Aorta (tissue), 5 donors: ENCODE measurements around the gene KCNMA1. TPM values are rescaled to one million over a fixed set of nuclear protein-coding genes. Genes with fewer than 3 reads are reported as not detected.

Experiments used
- ATAC-seq: fragments of 200-7000 bp; cut with Tn5 transposase; one replicate; pipeline ENCODE4 v1.9.1; 2022; ENCODE audit warnings: moderate library complexity; ENCODE audit not compliant: low FRiP score
- DNase-seq, 2 donors: peaks; one replicate each; pipeline ENCODE4 v3.0.0-alpha.2; 2020
- H3K27ac ChIP-seq, 2 donors: one replicate each; pipeline ENCODE4 v1.5.1; 2013; ENCODE audit warnings: low read length in 2 of 2, mild to moderate bottlenecking in 2 of 2, moderate library complexity in 2 of 2, control low read depth in 1 of 2, inconsistent platforms in 1 of 2, low read depth in 1 of 2
- H3K27me3 ChIP-seq, 2 donors: one replicate each; pipeline ENCODE4 v1.6.1; 2013; ENCODE audit warnings: control low read depth in 1 of 2, low read length in 1 of 2, mild to moderate bottlenecking in 1 of 2, moderate library complexity in 1 of 2; ENCODE audit not compliant: insufficient read depth in 2 of 2, control insufficient read depth in 1 of 2
- H3K36me3 ChIP-seq, 2 donors: one replicate each; pipeline ENCODE4 v1.6.1; 2013; ENCODE audit warnings: control low read depth in 1 of 2, low read length in 1 of 2, mild to moderate bottlenecking in 1 of 2; ENCODE audit not compliant: insufficient read depth in 2 of 2, control insufficient read depth in 1 of 2
- H3K4me1 ChIP-seq, 2 donors: one replicate each; pipeline ENCODE4 v1.6.1; 2013; ENCODE audit warnings: low read length in 2 of 2, control low read depth in 1 of 2, mild to moderate bottlenecking in 1 of 2, moderate library complexity in 1 of 2; ENCODE audit not compliant: insufficient read depth in 2 of 2, control insufficient read depth in 1 of 2
- H3K4me3 ChIP-seq, 2 donors: one replicate each; pipeline ENCODE4 v1.5.1; 2013; ENCODE audit warnings: low read length in 2 of 2, control low read depth in 1 of 2, mild to moderate bottlenecking in 1 of 2
- H3K9me3 ChIP-seq: one replicate; pipeline ENCODE4 v1.6.1; 2013; ENCODE audit warnings: mild to moderate bottlenecking, low read length; ENCODE audit not compliant: control insufficient read depth
- WGBS, 2 donors: extraction: QIAGEN DNeasy Blood & Tissue Kit; methylation state at CpG; one replicate each; pipeline ENCODE4 v1.1.7; 2013; 5-methylcytosine and 5-hydroxymethylcytosine counted together
- intact Hi-C, 2 donors: fragments of 100-400 bp; cut with DNase I; formaldehyde crosslinking; loops; one replicate each; pipeline versions ENCODE4 v1.14.2 to v1.15.0; 2022
- polyA plus RNA-seq, 2 donors: library from polyadenylated mRNA; stranded (reverse); fragments of 200-250 nt; gene quantifications; one replicate each; pipeline ENCODE4 v1.2.3, GENCODE V29; 2013
- total RNA-seq, 2 donors: library from RNA; stranded (reverse); fragmentation: NEBNext Ultra II Directional; extraction: Animal tissue kit (Norgen Biotek cat#: 25700); gene quantifications; one replicate each; pipeline ENCODE4 v1.2.1, GENCODE V29; 2021
- donor health status: healthy with polysubstance abuse.
- donor health status: Bipolar disorder and iron deficiency.
- donor health status: DM: no; HTN: no; CAD: no.
- donor health status: DM: no; HTN: no; CAD: no.
- donor health status: DM: yes; HTN: yes; CAD: no.

The KCNMA1 gene
- total and polyA plus RNA-seq, 4 donors: 36.8 to 163 (median 125) TPM

GRCh38 chr10:77383861-77384553 lies 253.6 kb downstream of the KCNMA1 start:
- Histone ChIP-seq H3K27me3 (no peaks in the 10 kb centered on the region), H3K27ac (no peak overlapping the region), H3K4me1 (peaks cover 0 to 20% of the 10 kb centered on the region in 2 donors), H3K36me3 (no peaks in the 10 kb centered on the region), H3K9me3 (no peaks in the 10 kb centered on the region), H3K4me3 (no peak overlapping the region)
- DNase-seq (no peak), ATAC-seq (no peak)
- WGBS, 2 donors: 50 to 57% methylated on average over 14 of the region's 14 CpGs
- intact Hi-C loops: no loop called here

- intact Hi-C loops: no loop called here
- Histone ChIP-seq H3K27me3 (no peaks in the 10 kb centered on the region), H3K9me3 (no peaks in the 10 kb centered on the region), H3K4me3 (no peak overlapping the region), H3K27ac (no peak overlapping the region), H3K4me1 (peaks cover 1 to 10% of the 10 kb centered on the region in 2 donors), H3K36me3 (no peaks in the 10 kb centered on the region)
- ATAC-seq (no peak), DNase-seq (no peak)
- 88 to 90% methylated on average over 4 of the region's 4 CpGs for WGBS, 2 donors
Measured at GRCh38 chr10:77381750-77382149, 255.9 kb downstream of the KCNMA1 start.

GRCh38 chr10:77380723-77381122 lies 256.9 kb downstream of the KCNMA1 start:
- no peak overlapping the region for H3K27ac ChIP-seq
- peaks cover 1% of the 10 kb centered on the region in 2 donors for H3K4me1 ChIP-seq
- no peak overlapping the region for H3K4me3 ChIP-seq
- no peaks in the 10 kb centered on the region for H3K36me3 ChIP-seq
- H3K9me3 ChIP-seq: no peaks in the 10 kb centered on the region
- WGBS, 2 donors: 96 to 100% methylated on average over 1 of the region's 1 CpG
- no peak for ATAC-seq
- no peaks in the 10 kb centered on the region for H3K27me3 ChIP-seq
- intact Hi-C loops: no loop called here
- no peak for DNase-seq

GRCh38 chr10:77380191-77380590 lies 257.4 kb downstream of the KCNMA1 start:
- no peak for DNase-seq
- intact Hi-C loops: no loop called here
- WGBS, 2 donors: 89 to 92% methylated on average over 3 of the region's 3 CpGs
- H3K27me3 ChIP-seq: no peaks in the 10 kb centered on the region
- no peak for ATAC-seq
- no peaks in the 10 kb centered on the region for H3K9me3 ChIP-seq
- H3K4me1 ChIP-seq: peaks cover 0 to 1% of the 10 kb centered on the region in 2 donors
- no peak overlapping the region for H3K4me3 ChIP-seq
- no peaks in the 10 kb centered on the region for H3K36me3 ChIP-seq
- no peak overlapping the region for H3K27ac ChIP-seq

- Histone ChIP-seq H3K4me1 (peaks cover 1 to 5% of the 10 kb centered on the region in 2 donors), H3K36me3 (no peaks in the 10 kb centered on the region), H3K4me3 (no peak overlapping the region), H3K9me3 (no peaks in the 10 kb centered on the region), H3K27me3 (no peaks in the 10 kb centered on the region), H3K27ac (no peak overlapping the region)
- ATAC-seq (no peak), DNase-seq (no peak)
- intact Hi-C loops: no loop called here
- WGBS, 2 donors: 98 to 99% methylated on average over 4 of the region's 4 CpGs
Measured at GRCh38 chr10:77378366-77379349, 258.9 kb downstream of the KCNMA1 start.

- Histone ChIP-seq H3K9me3 (no peaks in the 10 kb centered on the region), H3K36me3 (no peaks in the 10 kb centered on the region), H3K27me3 (no peaks in the 10 kb centered on the region), H3K4me1 (peaks cover 1 to 5% of the 10 kb centered on the region in 2 donors), H3K4me3 (no peak overlapping the region), H3K27ac (no peak overlapping the region)
- intact Hi-C loops: no loop called here
- DNase-seq (no peak), ATAC-seq (no peak)
- 76 to 80% methylated on average over 6 of the region's 6 CpGs for WGBS, 2 donors
Measured at GRCh38 chr10:77377678-77378352, 259.8 kb downstream of the KCNMA1 start.

- Histone ChIP-seq H3K36me3 (peaks cover 0 to 2% of the 10 kb centered on the region in 2 donors), H3K4me1 (peaks cover 3 to 5% of the 10 kb centered on the region in 2 donors), H3K27ac (no peak overlapping the region), H3K9me3 (no peaks in the 10 kb centered on the region), H3K4me3 (no peak overlapping the region), H3K27me3 (no peaks in the 10 kb centered on the region)
- intact Hi-C loops: no loop called here
- DNase-seq (no peak), ATAC-seq (no peak)
- 82 to 85% methylated on average over 5 of the region's 5 CpGs for WGBS, 2 donors
Measured at GRCh38 chr10:77377034-77377433, 260.6 kb downstream of the KCNMA1 start.

- Histone ChIP-seq H3K27ac (no peak overlapping the region), H3K27me3 (no peaks in the 10 kb centered on the region), H3K4me3 (no peak overlapping the region), H3K36me3 (peaks cover 0 to 2% of the 10 kb centered on the region in 2 donors), H3K9me3 (no peaks in the 10 kb centered on the region), H3K4me1 (peaks cover 5% of the 10 kb centered on the region in 2 donors)
- intact Hi-C loops: no loop called here
- DNase-seq (no peak), ATAC-seq (peak; percentile 24)
- WGBS, 2 donors: 25 to 34% methylated on average over 2 of the region's 2 CpGs
Measured at GRCh38 chr10:77374189-77374656, 263.4 kb downstream of the KCNMA1 start.
